Dermis microvascular lymphatic vessel endothelial cell (primary cell): ENCODE results near the gene FGFRL1. TPM values are rescaled to one million over a fixed set of nuclear protein-coding genes. Genes with fewer than 3 reads are reported as not detected.

Experiments used
- DNase-seq, 2 donors: peaks; one replicate each; pipeline versions ENCODE4 v3.0.0 to v3.0.0-alpha.2; 2010; ENCODE audit warnings: low read depth in 2 of 2
- total RNA-seq: library from RNA; depleted of rRNA; stranded (reverse); fragments of >200 nt; gene quantifications from 2 replicates; pipeline ENCODE4 v1.2.1, GENCODE V29; 2014

FGFRL1 gene
- total RNA-seq = 6.2 and 14.3 TPM in 2 replicates

GRCh38 chr4:1011022-1011665 is at the start of gene FGFRL1:
TSS of gene FGFRL1 (plus strand) at chr4:1011626. CDS start at chr4:1012486, 860 bp downstream.
- peak in 1 of 2 donors; percentile 88 for DNase-seq

DNA sequence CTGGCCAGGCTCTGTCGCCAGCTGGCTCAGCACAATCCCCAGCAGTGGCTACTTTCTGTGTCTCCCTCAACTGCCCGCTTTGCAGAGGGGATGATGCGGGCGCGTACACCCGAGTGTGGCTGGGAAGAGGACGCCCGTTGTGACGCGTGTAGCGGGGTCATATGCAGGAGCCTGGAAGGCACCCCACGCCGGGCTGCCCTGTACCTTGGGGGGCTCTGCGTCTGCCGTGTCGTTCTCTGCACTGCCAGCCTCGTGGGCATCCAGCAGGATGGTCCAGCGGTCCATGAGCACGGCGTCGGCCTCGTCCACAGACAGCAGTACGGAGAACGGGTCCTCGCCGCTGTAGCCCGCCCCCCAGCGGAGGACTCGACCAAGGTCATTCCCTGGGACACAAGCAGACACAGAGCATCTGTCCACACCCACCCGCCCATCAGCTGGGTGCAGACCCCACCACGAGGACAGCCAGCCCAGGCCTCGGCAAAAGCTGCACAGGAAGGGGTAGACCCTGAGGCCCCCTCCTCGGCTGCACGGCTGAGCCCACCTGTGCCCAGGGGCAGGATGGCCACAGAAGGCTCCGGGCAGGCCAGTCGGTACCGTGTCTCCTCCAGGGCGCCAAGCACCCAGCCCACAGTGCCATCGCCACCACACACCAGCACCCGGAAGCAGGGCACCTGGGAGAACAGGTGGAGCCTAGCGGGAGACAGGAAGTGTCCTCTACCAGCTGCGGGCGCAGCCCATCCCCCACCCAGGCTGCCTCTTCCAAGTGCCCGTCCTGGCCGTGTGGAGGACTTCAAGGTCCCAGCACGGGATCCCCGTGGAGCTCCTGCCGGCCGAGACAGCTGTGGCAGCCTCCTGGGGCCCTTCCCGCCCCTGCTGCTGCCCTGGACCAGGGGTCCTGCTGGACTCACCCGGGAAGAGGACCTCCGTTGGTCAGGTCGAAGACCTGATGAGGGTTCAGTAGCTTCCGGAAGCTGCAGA is 48.9 kb upstream of the FGFRL1 start:
- DNase-seq = no peak

DNA sequence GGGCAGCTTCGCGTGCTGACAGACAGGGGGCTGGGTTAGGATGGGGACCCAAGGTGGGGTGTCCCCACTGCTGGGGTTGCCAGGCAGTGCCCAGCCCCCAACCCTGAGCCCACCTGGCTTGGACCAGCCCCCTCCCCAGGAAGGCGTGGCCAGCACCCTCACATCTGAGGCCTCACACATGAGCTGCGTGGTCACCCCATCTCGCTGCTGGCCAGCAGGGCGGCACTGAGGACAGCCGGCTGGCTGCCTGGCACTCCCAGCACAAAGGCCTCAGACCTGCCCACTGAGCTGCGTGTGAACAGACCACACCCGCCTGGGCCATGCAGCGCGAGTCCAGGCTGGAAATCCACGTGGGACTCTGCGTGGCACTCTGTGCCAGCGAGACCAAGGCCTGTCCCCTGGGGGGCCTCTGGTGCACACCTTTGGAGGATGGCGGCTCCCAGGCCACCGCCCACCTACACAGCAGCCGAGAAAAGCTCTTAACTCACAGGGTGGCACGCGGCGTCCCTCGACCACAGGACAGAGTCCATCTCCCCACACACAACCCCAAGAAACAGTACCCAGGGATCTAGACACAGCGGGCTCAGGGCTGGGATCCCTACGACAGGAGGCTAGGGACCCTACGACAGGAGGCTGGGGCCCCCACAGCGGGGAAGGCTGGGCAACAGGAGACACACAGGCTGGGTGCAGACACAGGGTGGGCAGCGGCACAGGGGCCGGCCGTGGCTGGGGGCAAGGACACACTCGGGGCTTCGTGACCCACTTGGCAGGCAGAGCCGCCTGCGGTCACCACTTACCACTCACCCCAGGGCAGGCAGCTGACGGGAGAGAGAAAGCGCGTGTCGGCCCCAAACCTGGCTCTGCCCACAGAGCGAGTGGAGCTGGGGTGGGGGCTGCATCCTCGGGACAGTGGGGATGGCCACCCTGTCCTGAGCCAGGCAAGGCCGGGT is 47.9 kb upstream of the FGFRL1 start:
- no peak for DNase-seq

GRCh38 chr4:964346-965025 is 46.9 kb upstream of the FGFRL1 start:
- no peak for DNase-seq

- DNase-seq = no peak
Measured at GRCh38 chr4:965048-965765, 46.2 kb upstream of the FGFRL1 start.

- no peak for DNase-seq
Measured at GRCh38 chr4:965766-966134, 45.7 kb upstream of the FGFRL1 start.

DNA sequence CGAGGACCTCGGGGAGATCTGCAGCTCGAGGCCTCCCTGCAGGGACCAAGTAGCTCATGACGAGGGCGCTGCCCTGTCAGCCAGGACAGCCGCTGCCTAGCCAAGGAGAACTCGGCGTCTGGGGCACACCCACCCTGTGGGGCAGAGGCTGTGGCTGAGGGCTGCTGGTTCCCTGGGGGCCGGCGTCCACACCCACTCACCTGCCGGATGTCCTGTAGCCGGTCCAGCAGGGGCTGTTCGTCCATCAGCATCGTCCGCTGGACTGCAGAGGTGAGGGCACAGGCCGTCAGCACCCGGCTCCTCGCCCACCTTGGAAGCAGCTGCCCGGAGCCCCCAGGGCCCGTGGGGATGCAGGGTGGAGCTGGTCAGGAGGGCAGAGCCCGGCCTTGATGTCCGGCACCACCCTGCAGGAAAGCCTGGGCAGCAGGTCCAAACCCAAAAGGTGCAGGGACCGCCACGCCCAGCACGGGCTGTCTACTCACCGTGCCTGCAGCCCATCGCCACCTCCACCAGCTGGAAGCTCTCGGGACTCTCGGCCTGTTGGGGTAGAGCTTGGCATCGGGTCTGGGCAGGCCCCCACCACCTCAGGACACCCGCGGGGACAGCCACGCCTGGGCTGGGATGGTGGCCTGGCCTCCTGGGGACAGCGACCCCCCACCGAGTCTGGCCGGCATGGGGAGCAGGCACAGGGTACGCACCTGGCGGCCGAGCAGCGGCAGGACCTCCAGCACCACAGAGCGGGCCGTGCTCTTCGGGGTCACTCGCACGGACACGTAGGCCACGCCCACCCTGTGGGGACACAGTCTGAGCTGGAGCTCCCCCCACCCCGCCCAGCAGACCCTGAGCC is 44.9 kb upstream of the FGFRL1 start:
- no peak for DNase-seq

- no peak for DNase-seq
Measured at GRCh38 chr4:967113-968104, 44.0 kb upstream of the FGFRL1 start.

GRCh38 chr4:968221-968620 is 43.2 kb upstream of the FGFRL1 start:
- DNase-seq = no peak

- DNase-seq = no peak
Measured at GRCh38 chr4:968621-969394, 42.6 kb upstream of the FGFRL1 start.

DNA sequence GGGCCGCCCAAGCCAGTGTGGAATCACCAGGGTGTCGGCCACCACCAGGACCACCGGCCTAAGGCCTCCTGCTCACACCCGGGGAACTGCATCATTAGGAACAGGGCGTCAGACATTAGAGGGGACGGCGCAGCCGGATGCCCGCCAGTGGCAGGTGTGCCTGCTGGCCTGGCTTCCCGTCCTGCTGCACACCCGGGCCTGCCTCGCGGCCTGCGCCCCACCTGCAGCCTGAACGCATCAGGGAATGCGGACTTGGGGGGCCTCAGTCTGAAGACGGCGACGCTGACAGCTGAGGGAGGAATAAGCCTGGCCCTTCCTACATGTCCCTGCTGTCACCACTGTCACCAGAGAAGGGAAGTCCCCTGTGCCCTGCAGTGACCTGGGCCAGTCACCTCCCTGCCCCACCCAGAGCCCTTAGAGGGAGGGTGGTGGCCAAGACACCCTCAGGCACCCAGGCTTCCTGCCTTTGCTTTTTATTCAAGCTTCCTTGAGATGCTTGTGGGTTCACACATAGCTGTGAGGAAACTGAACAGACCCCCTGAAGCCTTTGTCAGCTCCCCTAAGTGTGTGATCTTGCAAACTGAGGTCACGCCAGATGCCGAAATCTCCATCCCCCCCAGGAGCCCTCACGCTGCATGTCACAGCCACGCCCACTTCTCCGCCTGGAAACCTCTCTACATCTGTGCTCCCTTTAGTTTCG is 41.2 kb upstream of the FGFRL1 start:
- DNase-seq = no peak

- DNase-seq = no peak
Measured at GRCh38 chr4:970854-971520, 40.4 kb upstream of the FGFRL1 start.

DNA sequence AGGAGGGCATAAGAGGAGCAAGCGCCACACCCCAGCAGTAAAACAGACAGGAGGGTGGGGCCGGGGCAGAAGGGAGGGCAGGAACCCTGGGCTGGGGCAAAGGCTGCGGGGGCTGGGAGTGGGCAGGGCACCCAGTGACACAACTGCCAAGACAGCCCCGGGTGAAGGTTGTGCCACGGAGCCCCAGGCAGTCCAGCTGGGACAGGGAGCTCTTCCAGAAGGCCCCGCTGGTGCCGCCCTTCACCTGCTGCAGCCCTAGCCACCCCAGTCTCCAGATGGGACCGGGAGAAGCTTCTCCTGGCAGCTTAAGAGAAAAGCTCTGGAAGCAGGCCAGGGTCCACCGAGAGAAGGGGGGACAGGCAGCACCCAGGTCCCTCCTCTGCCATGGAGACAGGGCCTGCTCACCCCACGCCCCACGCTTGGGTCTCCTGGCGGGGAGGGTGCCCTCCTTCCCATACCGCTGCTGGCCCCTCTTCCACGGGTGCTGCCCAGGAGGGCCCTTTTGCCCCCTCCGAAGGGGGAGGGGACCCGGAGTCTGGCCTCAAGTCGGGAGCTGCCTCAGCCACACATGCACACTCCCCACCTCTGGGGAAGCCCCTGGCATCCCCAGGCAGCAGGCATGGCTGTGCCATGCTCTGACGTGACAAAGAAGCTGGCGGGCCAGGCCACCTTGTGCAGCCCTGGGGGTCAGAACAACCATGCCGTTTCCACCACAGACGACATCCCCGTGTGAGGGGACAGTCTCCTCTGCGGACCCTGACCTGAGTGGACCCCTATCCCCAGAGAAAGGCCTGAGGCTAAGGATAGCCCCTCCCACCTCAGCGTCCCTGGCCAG is 39.5 kb upstream of the FGFRL1 start:
- DNase-seq = no peak

- DNase-seq = peak in 1 of 2 donors; percentile 32
Measured at GRCh38 chr4:972651-973424, 38.6 kb upstream of the FGFRL1 start.
